Stimulated activated CD4-positive, alpha-beta T cell treated with anti-CD3 and anti-CD28 coated beads, Interleukin-15, amount 100 ng/mL, for 48 hours (primary cell): ENCODE results near the gene ZNF81.
"Not testable (repeated sequence)": the region's sequence is repeated elsewhere in the genome, so short reads cannot be mapped to it uniquely, and the experiment has no call there.

ENCODE experiments used
- DNase-seq, 2 donors: peaks; one replicate each; pipeline ENCODE4 v3.0.0-alpha.2; 2020; ENCODE audit warnings: low read depth in 2 of 2

ZNF81 gene

DNA sequence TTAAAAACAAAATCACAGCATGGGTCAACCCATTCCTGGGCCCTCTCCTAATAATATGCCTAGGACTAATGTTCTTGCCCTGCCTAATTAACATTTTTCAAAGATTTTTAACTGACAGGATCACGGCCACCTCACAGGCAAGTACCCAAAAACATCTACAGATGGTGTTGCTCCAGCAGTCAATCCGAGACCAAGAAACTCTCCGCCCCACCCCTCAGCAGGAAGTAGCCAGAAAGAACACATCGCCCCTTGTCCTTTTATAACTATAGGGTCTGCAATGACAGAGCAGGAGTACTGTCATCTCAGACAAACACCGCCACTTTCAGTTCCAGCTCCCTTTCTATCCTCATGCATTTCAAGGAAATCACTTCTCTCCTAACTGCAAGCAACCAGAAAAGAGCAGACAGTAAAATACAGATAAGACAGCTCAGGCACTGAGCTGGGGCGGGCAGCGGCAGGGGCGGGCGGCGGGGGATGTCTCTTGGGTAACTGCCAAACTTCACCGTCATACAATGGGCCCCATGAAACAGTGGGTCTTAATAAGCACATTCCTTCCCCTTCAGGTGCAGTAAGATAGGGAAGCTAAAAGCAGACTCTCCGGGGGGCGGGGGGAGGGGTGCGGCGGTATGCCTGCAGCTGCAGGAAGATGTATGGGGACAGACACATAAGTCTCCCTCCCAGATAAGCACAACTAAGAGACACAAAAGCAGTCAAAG is 99.7 kb downstream of the ZNF81 start:
- DNase-seq, result no peak

GRCh38 chrX:47936940-47937317 is 100.2 kb downstream of the ZNF81 start:
- no peak for DNase-seq

DNA sequence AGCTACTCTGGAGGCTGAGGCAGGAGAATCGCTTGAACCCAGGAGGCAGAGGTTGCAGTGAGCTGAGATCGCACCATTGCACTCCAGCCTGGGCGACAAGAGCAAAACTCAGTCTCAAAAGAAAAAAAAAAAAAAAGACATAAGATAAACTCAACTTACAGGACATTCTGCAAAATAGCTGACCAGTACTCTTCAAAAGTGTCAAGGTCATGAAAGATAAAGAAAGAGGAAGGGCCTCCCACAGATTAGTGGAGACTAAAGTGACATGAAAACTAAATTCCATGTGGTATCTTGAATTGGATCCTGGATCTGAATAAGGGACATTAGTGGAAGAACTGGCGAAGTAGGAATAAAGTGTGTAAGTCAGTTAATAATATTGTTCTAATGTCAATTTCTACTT is 103.7 kb downstream of the ZNF81 start:
- DNase-seq, result no peak

DNA sequence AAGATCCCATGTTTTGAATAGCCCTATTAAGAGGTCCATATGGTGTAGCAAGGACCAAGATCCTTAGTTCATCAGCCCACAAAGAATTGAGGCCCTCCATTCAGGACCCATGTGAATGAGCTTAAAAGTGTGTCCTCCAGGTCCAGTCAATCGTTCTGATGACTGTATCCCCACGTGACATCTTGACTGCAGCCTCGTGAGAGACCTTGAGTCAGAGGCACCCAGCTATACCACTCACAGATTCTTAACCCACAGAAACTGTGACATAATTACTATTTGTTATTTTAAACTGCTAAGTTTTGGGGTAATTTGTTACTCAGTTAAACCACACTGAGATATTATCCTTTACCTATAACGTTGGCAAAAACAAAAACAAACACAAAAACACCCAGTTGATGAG is 104.7 kb downstream of the ZNF81 start:
- DNase-seq, result no peak

DNA sequence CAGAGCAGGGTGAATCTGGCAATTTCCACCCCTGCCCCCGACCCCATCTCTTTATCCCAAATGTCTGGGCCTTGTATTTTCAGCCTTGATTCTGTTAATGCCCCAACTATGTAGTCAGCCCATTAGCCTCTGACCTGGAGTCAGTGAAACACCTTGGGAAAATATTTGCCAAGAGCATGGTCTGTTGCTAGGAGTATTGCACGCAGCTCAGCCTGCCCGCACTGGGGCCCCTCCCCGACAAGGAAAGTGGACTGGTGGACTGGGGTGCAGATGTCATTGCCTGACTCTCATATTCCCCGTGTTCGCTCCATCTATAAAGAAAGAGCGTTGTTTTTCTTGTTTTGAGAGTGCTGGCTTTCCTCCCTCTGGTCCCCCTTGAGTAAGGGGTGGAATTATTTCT is 118.6 kb downstream of the ZNF81 start:
- not testable (repeated sequence) for DNase-seq

GRCh38 chrX:47956016-47956415 is 119.3 kb downstream of the ZNF81 start:
- no peak for DNase-seq

DNA sequence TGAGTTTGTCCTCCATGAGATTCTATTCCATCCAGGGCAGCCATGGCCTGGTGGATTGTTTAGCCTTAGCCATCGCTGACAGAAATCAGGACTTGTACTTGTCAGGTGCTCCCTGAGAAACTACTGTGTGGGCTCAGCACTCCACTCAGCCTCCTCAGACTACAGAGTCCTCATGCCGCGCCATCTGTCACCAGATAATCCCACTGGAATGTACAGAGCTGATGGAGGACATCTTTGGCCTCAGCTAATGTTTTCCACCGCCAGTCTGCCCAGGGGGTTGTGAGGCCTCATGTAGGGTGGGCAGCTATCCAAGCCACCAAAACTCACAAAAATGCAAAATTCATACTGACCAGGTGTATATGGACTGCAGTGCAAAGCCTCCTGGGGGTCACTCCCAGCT is 121.5 kb downstream of the ZNF81 start:
- DNase-seq, result not testable (repeated sequence)

GRCh38 chrX:47958761-47959342 is 122.2 kb downstream of the ZNF81 start:
- no peak for DNase-seq

- DNase-seq, result no peak
These were observed 123.7 kb downstream of the ZNF81 start for GRCh38 chrX:47960406-47960805.

- DNase-seq, result not testable (repeated sequence)
These were observed 125.1 kb downstream of the ZNF81 start for GRCh38 chrX:47961830-47962229.

DNA sequence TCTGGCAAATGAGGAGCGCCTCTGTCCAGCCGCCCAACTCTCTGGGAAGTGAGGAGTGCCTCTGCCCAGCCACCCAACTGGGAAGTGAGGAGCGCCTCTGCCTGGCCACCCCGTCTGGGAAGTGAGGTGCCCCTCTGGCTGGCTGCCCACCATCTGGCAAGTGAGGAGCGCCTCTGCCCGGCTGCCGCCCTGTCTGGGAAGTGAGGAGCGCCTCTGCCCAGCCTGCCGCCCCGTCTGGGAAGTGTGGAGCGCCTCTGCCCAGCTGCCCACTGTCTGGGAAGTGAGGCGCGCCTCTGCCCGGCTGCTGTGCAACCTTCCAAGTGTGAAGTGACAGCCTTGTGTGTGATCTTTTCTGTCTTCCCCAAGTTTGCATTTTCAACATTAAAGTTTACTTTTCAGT is 128.8 kb downstream of the ZNF81 start:
- not testable (repeated sequence) for DNase-seq
